Myocyte (in vitro differentiated cells): Measurements from ENCODE around the gene LRRC14B. TPM values are rescaled to one million over a fixed set of nuclear protein-coding genes. Genes with fewer than 3 reads are reported as not detected.
A peak's percentile ranks its signal among the peaks of the same experiment; 100 is the strongest.
"Not testable (repeated sequence)": the region's sequence is repeated elsewhere in the genome, so short reads cannot be mapped to it uniquely, and the experiment has no call there.

Experiments used
- DNase-seq: peaks from one replicate; pipeline ENCODE4 v3.0.0-alpha.2; 2012; ENCODE audit warnings: low read depth
- total RNA-seq: library from RNA; depleted of rRNA; stranded (reverse); fragments of >200 nt; gene quantifications from 2 replicates; pipeline ENCODE4 v1.2.3, GENCODE V29; 2014

The LRRC14B gene
- total RNA-seq, 1 donor from 2014 or later = 21.9 TPM

DNA sequence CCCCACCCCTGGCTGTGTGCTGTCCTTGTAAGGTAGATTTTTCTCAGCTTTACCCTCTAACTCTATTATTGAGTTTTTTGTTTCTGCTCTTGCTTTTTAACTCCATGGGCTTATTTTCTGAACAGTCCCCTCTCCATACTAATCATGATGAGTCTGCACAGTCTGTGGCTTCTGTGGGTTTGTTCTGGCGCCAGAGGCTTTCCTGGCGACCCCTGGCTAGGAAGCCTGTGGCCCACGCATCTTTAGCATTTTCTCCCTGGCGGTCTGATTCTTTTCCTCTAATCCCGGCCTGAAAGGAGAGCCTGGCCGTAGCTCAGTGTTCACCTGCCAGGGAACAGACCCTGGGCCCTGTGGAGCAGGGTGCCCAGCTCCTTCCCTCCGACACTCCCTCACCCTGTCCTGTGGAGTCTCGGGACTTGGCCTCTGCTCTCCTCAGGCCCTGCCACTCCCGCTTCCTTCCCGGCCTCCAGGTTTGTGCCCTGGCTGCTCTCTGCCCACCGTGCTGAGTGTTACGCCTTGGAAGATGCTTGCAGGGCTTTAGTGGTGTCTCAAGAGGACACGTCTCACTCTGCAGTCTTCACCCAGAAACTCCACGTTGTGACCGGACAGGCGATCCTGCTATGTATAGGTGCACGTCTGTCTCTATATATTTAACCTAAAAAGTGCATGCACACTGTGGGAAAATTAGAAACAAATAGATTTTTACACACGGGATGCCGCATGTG, 31.7 kb upstream of the LRRC14B start:
- DNase-seq = peak; percentile 65

DNA sequence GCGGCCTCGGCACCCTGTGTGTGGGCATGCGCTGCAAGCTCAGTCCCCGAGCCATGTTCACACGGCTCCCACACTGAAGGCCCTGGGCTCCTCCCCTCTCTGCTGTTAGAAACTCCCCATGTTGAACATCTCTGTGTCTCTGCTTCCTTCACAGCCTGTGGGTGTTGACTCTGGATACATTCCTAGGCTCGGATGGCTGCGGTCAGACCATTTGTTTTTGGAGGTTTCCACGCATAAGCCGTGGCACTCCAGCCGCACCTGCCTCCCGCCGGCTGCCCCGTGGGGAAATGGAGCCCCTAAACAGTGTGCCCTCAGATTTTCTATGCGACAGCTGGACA, 31.2 kb upstream of the LRRC14B start:
- DNase-seq = peak; percentile 96

DNA sequence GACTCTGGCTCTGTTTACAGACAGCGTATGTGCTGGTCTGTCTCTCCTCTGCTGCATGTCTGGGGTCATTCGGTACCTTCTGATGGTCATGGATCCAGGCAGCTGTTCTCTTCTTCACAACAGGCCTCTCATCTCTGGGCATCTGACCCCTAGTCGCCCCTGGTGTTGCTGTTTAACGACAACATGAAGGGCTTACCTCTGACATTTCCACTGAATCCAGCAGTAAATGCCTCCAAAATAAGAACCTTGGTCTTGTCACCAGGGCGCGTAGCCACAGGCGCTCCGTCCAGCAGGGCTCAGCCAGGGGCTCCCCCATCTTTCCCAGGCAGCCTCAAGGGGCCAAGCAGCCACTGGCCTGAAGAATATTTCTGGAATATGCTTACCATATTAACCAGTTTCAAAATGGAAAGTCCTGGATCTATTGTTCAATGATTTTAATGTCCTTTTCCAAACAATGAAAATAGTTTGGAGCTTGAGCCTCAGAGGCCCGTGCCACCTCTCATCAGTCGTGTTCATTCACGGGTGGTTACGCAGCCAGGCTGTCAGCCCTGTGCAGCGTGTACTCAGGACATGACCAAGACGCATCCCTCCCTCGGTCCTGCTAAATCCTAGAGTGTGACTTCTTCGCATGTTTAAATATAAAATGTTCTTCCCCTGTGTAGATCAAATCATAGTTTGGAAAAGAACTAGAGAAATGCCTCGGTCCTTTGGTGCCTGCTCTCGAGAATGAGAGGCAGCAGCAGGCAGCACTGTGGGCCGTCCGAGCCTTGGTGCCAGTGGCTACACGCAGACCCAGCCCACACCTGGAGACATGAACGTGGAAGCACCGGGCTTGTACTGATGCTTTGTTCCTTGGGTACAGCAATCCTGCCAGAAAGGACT, 30.1 kb upstream of the LRRC14B start:
- peak; percentile 60 for DNase-seq

DNA sequence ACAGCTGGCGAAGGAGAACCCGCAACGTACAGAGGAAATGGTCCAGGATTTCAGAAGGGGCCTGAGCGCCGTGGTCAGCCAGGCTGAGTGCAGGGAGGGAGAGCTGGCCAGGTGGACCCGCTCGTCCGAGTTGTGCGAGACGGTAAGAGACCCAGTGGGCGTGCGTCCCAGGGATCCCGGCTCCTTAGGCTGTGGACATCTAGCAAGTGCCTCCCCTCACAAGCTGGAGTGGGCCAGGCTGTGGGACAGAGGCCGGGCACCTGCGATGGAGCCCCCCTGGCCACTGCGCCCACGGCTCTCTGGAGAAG, 29.5 kb upstream of the LRRC14B start:
- no peak for DNase-seq

DNA sequence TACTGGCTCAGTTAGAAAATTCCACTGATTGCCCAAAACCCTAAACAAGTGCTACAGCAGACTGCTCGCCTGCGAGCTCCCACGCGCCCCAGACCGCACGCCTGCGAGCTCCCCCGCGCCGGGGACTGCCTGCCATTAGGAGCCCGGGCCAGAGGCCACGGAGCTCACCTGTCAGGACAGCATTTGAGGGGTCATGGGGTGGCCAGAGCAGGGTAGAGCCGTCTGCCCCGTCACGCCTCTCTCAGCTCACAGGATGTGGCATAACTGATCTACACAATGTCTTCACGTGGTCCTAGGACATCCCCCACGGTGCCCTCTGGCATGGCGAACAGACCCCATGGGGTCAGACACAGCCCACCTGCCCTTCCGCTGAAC, 29.1 kb upstream of the LRRC14B start:
- DNase-seq = no peak

DNA sequence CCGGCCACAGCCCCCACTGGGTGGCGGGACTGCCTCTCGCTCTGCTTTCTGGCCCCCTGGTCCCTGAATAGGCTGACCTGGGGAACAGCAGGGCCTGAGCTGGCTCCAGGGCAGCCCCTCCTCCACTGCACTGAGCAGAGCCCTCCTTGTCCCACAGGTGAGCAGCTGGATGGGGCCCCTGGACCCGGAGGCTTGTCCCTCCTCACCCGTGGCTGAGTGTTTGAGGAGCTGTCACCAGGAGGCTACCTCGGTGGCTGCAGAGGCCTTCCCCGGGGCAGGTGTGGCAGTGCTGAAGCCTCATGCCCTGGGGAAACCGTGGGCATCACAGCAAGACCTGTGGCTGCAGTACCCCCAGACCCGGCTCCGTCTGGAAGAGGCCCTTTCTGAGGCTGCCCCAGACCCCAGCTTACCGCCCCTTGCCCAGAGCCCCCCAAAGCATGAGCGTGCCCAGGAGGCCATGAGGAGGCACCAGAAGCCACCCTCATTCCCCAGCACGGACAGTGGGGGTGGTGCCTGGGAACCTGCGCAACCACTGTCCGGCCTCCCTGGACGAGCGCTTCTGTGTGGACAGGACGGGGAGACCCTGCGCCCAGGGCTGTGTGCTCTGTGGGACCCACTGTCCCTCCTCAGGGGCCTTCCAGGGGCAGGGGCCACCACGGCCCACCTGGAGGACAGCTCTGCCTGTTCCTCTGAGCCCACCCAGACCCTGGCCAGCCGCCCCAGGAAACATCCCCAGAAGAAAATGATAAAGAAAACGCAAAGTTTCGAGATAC, 28.5 kb upstream of the LRRC14B start:
- DNase-seq = no peak

DNA sequence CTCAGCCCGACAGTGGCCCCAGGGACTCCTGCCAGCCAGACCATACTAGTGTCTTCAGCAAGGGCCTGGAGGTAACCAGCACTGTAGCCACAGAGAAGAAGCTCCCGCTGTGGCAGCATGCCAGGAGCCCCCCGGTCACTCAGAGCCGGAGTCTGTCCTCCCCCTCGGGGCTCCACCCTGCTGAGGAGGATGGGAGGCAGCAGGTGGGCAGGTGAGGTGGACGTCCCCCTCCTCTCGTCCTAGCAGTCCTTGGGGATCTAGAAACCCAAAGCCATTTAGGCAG, 28.0 kb upstream of the LRRC14B start:
- no peak for DNase-seq

DNA sequence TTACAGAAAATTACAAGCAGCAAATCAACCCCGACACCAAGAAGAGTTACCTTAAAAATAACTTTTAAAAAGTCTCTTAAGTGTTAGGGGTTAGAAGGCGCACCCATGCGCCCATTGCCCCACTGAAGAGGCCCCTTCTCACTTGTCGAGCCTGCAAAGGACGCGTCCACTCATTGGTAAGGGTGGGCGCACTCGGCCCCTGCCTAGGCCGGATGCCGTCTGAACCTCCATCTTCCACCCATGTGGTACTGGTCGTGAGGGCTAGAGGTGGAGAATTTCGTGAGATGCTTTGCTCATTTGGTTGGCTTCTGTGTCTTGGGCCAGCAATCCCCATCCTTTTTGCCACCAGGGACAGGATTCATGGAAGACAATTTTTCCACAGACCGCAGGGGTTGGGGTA, 27.5 kb upstream of the LRRC14B start:
- no peak for DNase-seq

DNA sequence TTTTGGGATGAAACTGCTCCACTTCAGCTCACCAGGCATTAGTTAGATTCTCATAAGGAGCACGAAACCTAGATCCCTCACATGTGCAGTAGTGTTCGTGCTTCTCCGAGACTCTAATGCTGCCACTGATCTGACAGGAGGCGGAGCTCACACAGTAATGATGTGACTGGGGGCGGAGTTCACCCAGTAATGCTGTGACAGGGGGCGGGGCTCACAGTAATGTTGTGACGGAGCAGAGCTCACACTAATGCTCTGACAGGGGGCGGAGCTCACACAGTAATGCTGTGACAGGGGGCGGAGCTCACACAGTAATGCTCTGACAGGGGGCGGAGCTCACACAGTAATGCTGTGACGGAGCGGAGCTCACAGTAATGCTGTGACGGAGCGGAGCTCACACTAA, 27.1 kb upstream of the LRRC14B start:
- no peak for DNase-seq

DNA sequence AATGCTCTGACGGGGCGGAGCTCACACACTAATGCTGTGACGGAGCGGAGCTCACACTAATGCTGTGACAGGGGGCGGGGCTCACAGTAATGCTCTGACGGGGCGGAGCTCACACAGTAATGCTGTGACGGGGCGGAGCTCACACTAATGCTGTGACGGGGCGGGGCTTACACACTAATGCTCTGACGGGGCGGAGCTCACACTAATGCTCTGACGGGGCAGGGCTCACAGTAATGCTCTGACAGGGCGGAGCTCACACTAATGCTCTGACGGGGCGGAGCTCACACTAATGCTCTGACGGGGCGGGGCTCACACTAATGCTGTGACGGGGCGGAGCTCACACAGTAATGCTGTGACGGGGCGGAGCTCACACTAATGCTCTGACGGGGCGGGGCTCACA, 26.5 kb upstream of the LRRC14B start:
- DNase-seq = not testable (repeated sequence)

DNA sequence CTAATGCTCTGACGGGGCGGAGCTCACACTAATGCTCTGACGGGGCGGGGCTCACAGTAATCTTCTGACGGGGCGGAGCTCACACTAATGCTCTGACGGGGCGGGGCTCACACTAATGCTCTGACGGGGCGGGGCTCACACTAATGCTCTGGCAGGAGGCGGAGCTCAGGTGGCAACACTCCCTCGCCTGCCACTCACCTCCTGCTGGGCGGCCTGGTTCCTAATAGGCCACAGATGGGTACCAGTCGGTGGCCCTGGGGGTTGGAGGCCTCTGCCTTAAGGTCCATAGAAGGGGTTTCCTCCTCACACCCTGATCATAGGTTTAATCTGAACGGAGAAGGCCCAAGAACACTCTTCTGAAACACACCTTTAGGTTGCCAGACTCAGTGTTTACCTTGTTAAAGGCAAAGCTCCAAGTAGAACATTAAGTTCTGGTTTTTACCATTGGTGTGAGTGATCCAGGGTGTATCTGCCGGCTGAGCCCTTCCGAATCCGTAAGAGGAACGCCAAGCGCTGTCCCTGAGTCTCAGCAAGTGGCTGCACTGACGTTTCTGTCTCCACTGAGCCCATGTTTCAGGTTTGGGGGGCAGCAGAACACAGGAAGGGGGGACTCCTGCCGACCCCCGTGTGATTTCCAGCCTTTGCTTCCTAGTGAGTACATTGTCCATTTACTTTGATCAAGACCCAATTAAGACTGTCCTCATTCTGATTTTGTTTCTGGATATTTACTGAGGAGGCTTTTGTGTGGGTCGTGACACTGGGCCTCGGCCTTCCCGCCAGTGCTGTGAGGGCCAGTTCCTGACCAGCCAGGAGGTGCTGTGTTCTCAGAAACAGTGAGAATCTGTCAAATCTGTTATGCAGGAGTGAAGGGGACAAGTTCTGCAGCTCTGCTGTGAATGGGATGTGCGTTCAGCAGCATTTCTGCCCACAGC, 24.6 kb upstream of the LRRC14B start:
- no peak for DNase-seq

DNA sequence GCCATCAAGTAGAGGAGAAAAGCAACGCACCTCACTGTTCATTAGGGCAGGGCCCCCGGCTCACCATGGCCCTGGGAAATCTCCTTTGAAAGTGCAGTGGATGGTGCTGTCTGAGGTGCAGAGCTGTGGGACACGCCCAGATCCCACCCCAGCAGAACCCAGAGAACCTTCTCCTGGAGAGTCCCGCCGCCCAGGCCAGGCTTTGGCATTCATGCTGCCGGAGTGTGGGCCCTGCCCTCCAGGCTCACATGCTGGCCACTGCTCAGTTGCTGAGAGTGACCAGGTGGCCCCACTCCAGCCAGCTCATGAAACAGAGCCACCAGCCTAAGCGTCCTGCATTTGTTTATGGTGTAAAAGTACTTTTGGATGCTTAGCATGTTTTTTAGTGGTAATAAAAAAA, 23.8 kb upstream of the LRRC14B start:
- peak; percentile 54 for DNase-seq

DNA sequence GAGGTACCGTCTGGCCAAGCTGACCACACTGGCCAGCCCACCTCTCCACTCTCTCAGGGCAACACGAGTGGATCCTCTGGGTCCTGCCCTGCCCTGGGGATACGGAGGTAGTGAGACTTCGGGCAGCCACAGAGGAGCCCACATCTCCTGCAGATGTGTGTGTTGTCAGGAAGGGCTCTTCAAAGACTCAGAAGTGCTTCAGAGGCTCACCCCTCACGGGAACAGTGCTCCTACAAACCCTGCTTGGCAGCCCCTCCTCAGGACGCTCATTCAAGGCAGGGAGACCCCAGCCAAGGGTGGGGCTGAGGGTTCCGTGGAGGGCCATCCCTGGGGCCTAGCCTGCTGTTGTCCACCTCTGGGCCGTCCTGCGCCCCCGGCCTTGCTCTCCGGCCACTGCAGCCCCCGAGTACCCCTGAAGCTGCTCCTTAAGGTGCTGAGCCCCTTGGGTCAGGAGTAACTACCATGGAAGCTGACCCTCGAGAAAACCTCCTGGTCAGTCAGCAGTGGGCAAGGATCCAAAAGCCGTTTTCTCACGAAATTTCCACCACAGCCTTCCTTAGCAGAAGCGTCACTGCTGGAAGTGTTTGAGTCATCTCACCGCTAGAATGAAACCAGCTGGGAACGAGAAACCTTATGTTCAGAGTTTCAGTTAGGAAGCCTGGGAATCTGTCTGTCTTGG, 23.2 kb upstream of the LRRC14B start:
- DNase-seq = peak; percentile 96

DNA sequence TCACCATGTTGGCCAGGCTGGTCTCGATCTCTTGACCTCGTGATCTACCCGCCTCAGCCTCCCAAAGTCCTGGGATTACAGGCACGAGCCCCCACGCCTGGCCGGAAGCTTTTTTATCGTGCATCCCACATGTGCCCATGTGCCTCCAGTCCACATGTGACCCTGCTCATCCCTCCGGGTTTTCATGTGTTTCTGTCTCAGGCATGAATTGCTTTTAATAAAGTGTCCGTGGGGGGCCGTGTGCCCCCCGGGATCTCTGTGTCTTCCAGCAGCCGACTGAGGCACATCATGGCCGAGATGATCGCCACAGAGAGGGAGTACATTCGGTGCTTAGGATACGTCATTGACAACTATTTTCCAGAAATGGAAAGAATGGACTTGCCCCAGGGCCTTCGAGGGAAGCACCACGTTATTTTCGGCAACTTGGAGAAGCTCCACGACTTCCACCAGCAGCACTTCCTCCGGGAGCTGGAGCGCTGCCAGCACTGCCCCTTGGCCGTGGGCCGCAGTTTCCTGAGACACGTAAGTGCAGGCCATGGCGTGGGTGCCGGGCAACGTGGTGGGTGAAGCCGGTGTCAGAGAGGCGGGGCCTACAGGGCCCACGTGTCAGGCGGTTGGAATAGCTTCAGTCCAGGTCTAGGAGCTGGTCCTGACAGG, 22.1 kb upstream of the LRRC14B start:
- DNase-seq = no peak

DNA sequence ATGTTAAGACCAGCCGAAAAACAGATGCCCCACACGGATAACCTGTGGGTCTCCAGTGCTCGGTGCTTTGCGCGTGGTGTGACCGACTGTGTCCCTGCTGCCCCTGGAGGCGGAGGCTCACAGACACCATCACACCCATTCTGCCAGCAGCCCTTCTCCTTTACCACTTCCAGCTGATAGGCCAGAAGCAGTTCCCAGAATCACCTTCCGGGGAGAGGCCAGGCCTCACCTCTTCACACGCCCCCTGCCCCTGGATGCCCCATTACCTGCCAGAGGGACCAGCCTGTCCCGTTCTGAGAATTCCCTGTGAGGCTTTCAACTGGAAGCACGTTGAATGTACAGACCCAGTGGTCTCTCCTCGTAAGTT, 21.6 kb upstream of the LRRC14B start:
- DNase-seq = no peak

DNA sequence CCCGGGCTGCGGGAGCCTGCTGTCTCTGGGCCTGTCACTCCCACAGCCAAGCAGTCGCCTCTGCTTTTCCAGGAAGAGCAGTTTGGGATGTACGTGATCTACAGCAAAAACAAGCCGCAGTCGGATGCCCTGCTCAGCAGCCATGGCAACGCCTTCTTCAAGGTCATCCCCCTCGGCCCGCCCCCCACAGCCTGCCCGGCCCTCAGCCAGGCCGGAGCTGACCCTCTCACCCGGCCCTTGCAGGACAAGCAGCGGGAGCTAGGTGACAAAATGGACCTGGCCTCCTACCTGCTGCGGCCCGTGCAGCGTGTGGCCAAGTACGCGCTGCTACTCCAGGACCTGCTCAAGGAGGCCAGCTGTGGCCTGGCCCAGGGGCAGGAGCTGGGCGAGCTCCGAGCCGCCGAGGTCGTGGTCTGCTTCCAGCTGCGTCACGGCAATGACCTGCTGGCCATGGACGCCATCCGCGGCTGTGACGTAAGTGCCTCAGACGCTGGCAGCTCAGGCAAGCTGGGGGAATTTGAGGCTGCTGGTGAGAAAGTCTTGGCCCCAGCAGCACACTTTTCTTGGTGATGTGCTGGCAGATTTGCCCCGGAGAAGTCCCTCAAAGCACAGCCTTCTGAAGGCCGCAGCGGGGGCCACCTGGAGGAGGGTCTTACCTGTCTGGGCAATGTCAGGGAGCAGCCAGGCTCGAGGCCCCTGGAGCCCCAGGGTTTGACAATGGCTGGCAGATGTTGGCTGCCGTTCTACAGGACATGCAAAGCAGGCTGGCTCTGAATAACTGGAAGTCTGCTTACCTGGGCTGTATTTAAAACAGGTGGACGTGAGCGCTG, 20.1 kb upstream of the LRRC14B start:
- DNase-seq = no peak

DNA sequence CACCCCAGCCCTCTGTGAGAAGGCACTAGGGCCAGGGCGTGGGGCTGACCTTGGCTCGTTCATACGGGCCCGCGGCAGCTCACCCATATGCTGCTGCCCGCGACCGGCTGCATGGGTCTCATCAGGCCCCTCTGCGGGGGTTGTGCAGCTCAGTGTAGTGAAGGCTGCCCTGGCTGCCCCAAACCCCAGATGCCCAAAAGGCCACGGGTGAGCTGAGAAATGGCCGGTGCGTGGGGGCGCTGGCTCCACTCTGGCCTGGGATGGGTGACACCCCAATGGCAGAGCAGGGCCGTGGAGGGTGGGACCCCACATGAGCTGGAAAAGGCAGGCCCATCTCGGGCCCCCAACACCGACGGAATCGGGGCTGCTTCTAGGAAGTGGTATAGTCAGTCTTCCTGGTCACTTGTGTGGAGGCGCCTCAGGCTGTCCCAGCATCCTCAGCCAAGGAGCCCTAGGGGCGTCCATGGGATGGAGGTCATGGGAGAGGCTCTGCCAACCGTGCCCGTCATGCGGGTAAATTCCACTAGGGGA, 19.4 kb upstream of the LRRC14B start:
- no peak for DNase-seq

DNA sequence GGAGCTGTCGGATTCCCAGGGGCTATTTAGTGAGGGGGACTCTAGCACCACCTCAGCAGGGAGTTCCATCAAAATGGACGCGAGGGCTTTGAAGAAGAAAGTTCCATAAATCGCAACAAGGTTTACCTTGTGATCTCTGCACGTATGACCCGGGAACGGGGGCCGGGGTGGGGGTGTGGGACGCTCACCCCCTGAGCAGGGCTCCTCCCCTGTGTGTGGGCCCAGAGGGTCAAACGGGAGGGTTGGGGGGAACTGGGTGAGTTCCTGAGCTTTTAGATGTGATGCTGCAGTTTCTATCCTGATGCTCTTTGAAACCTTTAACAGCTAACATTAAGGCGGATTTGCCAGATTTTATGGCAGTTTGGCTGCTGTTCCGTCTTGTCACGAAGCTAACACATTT, 18.9 kb upstream of the LRRC14B start:
- DNase-seq = no peak

DNA sequence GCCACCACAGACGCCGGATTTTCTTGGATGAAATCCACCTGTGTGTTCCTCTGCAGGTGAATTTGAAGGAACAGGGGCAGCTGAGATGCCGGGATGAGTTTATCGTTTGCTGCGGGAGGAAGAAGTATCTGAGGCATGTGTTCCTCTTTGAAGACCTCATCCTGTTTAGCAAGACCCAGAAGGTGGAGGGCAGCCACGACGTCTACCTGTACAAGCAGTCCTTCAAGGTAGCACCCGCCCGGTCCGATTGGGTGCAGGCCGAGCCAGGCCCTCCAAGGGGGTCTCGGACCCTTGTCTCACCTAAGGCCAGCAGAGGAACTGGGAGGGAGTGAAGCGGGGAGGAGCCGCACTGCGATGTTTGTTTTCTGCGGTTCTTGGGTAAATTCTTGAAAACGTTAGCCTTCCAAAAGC, 18.4 kb upstream of the LRRC14B start:
- DNase-seq = no peak
